K562 (cell line): ENCODE measurements around the gene C15orf61. TPM values are rescaled to one million over a fixed set of nuclear protein-coding genes. Genes with fewer than 3 reads are reported as not detected.

ENCODE experiments used
- ATAC-seq: fragments of 200-7000 bp; cut with Tn5 transposase; 3 replicates; pipeline ENCODE4 v1.9.1; 2020; ENCODE audit warnings: moderate library complexity
- BruUV-seq: library from RNA; stranded (reverse); fragments of 400-500 nt; replicated peaks from 2 replicates; lab custom pipeline; 2021; lab: Mats Ljungman, UMichigan
- CTCF ChIA-PET: fragments of 300-600 bp; formaldehyde crosslinking; extraction: SDS; loops from one replicate; lab custom pipeline; 2021; ENCODE audit warnings: low intra/inter-chr PET ratio; lab: Yijun Ruan, JAX
- POLR2A ChIA-PET: fragments of 300-600, 350-650 bp; sonication (Branson Sonifier 250); formaldehyde crosslinking; extraction: SDS; loops from one replicate; lab custom pipeline; 2021; ENCODE audit warnings: antibody characterized with exemption, inconsistent platforms; lab: Yijun Ruan, JAX
- DNase-seq, 4 experiments: peaks; one replicate each; pipeline versions ENCODE4 v3.0.0 to v3.0.0-alpha.2; 2011 to 2018; ENCODE audit warnings: low spot score in 3 of 4, mixed read lengths in 3 of 4; ENCODE audit errors: extremely low read depth in 1 of 4
- FAIRE-seq: peaks from 2 replicates; lab custom pipeline; 2011; peaks lifted over from hg19 to GRCh38; lab: Jason Lieb, UNC
- H2AFZ ChIP-seq: 2 replicates; pipeline ENCODE4 v1.6.0; 2011; ENCODE audit warnings: low read depth, low read length, control low read depth, inconsistent platforms
- H3K27ac ChIP-seq: fragments of 200-600 bp; 3 replicates; pipeline ENCODE4 v1.8.0; 2011; ENCODE audit warnings: low read depth, mild to moderate bottlenecking, control low read depth, inconsistent platforms, low read length, moderate library complexity, mixed read lengths; ENCODE audit errors: extremely low read depth
- H3K27me3 ChIP-seq, 2 experiments: fragments of 300-600 bp in 1 of 2; 2 replicates in 1 of 2; 3 replicates in 1 of 2; pipeline versions ENCODE4 v1.6.0 to v1.8.0; 2011; ENCODE audit warnings: inconsistent platforms in 2 of 2, low read length in 2 of 2, mild to moderate bottlenecking in 1 of 2, mixed read lengths in 1 of 2, moderate library complexity in 1 of 2; ENCODE audit not compliant: control insufficient read depth in 2 of 2, insufficient read depth in 2 of 2
- H3K36me3 ChIP-seq: fragments of 300-600 bp; 3 replicates; pipeline ENCODE4 v1.8.0; 2011; ENCODE audit warnings: mild to moderate bottlenecking, low read length, inconsistent platforms; ENCODE audit not compliant: control insufficient read depth, insufficient read depth
- H3K4me1 ChIP-seq, 2 experiments: fragments of 200-600 bp in 1 of 2; replicated peaks in 1 of 2; 2 replicates in 1 of 2; 3 replicates in 1 of 2; pipeline versions ENCODE4 v1.5.1 to v1.8.0; 2011; ENCODE audit warnings: inconsistent platforms in 2 of 2, low read length in 2 of 2, mild to moderate bottlenecking in 1 of 2, mixed read lengths in 1 of 2, moderate library complexity in 1 of 2; ENCODE audit not compliant: control insufficient read depth in 2 of 2, insufficient read depth in 2 of 2
- H3K4me2 ChIP-seq: 2 replicates; pipeline ENCODE4 v1.6.1; 2011; ENCODE audit warnings: low read length, control low read depth, inconsistent platforms, mixed read lengths; ENCODE audit not compliant: insufficient read depth
- H3K4me3 ChIP-seq: fragments of 200-600 bp; sonication (generic), shearing (Covaris generic); 2 replicates; pipeline ENCODE4 v1.5.1; 2016; ENCODE audit warnings: control low read depth, inconsistent platforms
- H3K79me2 ChIP-seq: fragments of 200-600 bp; 3 replicates; pipeline ENCODE4 v1.8.0; 2011; ENCODE audit warnings: low read length, inconsistent platforms; ENCODE audit not compliant: control insufficient read depth, insufficient read depth
- H3K9ac ChIP-seq, 2 experiments: 2 replicates each; pipeline versions ENCODE4 v1.6.0 to v1.6.1; 2011; ENCODE audit warnings: low read depth in 2 of 2, low read length in 2 of 2, control low read depth in 1 of 2, inconsistent platforms in 1 of 2, mild to moderate bottlenecking in 1 of 2, mixed read lengths in 1 of 2; ENCODE audit not compliant: insufficient read depth in 1 of 2
- H3K9me1 ChIP-seq: one replicate; pipeline ENCODE4 v1.6.0; 2011; ENCODE audit warnings: inconsistent platforms, mild to moderate bottlenecking, low read length, moderate library complexity; ENCODE audit not compliant: control insufficient read depth, insufficient read depth
- H3K9me3 ChIP-seq: replicated peaks from 2 replicates; pipeline ENCODE4 v1.5.1; 2011; ENCODE audit warnings: low read depth, low read length, inconsistent platforms; ENCODE audit not compliant: control insufficient read depth, insufficient read depth
- H4K20me1 ChIP-seq: replicated peaks from 2 replicates; pipeline ENCODE4 v1.6.1; 2011; ENCODE audit warnings: low read length, inconsistent platforms, mixed read lengths; ENCODE audit not compliant: control insufficient read depth, insufficient read depth
- ATF4 ChIP-seq: fragments of 450-650 bp; formaldehyde crosslinking; IDR thresholded peaks from 2 replicates; pipeline ENCODE4 v1.4.0; 2022; ENCODE audit warnings: mild to moderate bottlenecking, moderate library complexity
- C11orf30 ChIP-seq: fragments of 450-650 bp; IDR thresholded peaks from 2 replicates; pipeline ENCODE4 v1.6.1; 2016; ENCODE audit warnings: low read depth, mild to moderate bottlenecking
- CTBP1 ChIP-seq: fragments of 450-650 bp; IDR thresholded peaks from 2 replicates; pipeline ENCODE4 v1.6.1; 2016; ENCODE audit warnings: borderline replicate concordance
- DEAF1 ChIP-seq: fragments of 450-650 bp; formaldehyde crosslinking; IDR thresholded peaks from 2 replicates; pipeline ENCODE4 v1.4.0; 2020; ENCODE audit warnings: mild to moderate bottlenecking, moderate library complexity
- EZH2 ChIP-seq: IDR thresholded peaks from 2 replicates; pipeline ENCODE4 v1.6.1; 2012; ENCODE audit warnings: low read depth, mild to moderate bottlenecking, inconsistent platforms, low read length, borderline replicate concordance
- FOXA1 ChIP-seq: fragments of 450-650 bp; IDR thresholded peaks from 2 replicates; pipeline ENCODE4 v1.6.1; 2016; ENCODE audit warnings: mild to moderate bottlenecking, borderline replicate concordance
- FOXK1 ChIP-seq: sonication (generic); formaldehyde crosslinking; IDR thresholded peaks from 2 replicates; pipeline ENCODE4 v1.8.0; 2022; ENCODE audit warnings: missing genetic modification reagents, mild to moderate bottlenecking, borderline replicate concordance
- HDAC3 ChIP-seq: fragments of 450-650 bp; IDR thresholded peaks from 2 replicates; pipeline ENCODE4 v1.6.1; 2018; ENCODE audit warnings: borderline replicate concordance, mild to moderate bottlenecking, moderate library complexity; ENCODE audit not compliant: partially characterized antibody
- HDAC8 ChIP-seq: fragments of 450-650 bp; IDR thresholded peaks from 2 replicates; pipeline ENCODE4 v1.6.1; 2016; ENCODE audit warnings: mild to moderate bottlenecking, missing genetic modification characterization, moderate library complexity, missing compliant biosample characterization
- HNRNPUL1 ChIP-seq: fragments of 200-400 bp; formaldehyde crosslinking; IDR thresholded peaks from 2 replicates; pipeline ENCODE4 v1.6.1; 2017; ENCODE audit warnings: low read length
- HOXB6 ChIP-seq: fragments of 250-450 bp; sonication (Bioruptor Pico); IDR thresholded peaks from 2 replicates; pipeline ENCODE4 v1.5.1; 2022; ENCODE audit warnings: mild to moderate bottlenecking, borderline replicate concordance
- MLX ChIP-seq, 2 experiments: fragments of 450-650 bp in 1 of 2; sonication (generic) in 1 of 2; formaldehyde crosslinking; conservative IDR thresholded peaks; 2 replicates each; pipeline versions ENCODE4 v1.4.0 to v1.8.1; 2020 to 2022; ENCODE audit warnings: mild to moderate bottlenecking in 1 of 2, missing genetic modification reagents in 1 of 2
- NEUROD1 ChIP-seq: fragments of 150-350 bp; IDR thresholded peaks from 2 replicates; pipeline ENCODE4 v1.6.1; 2014; ENCODE audit warnings: borderline replicate concordance, low read length, low read depth; ENCODE audit not compliant: partially characterized antibody
- NR0B1 ChIP-seq: fragments of 450-650 bp; IDR thresholded peaks from one replicate; pipeline ENCODE4 v1.6.1; 2018; ENCODE audit warnings: mild to moderate bottlenecking, moderate library complexity; ENCODE audit not compliant: partially characterized antibody
- RBM34 ChIP-seq: fragments of 200-400 bp; formaldehyde crosslinking; IDR thresholded peaks from 2 replicates; pipeline ENCODE4 v1.6.1; 2018; ENCODE audit warnings: low read length, borderline replicate concordance; ENCODE audit not compliant: insufficient read depth
- TAF15 ChIP-seq: fragments of 200-400 bp; formaldehyde crosslinking; IDR thresholded peaks from 2 replicates; pipeline ENCODE4 v1.6.1; 2017; ENCODE audit warnings: mild to moderate bottlenecking, low read depth, low read length, moderate library complexity
- ZNF586 ChIP-seq: fragments of 450-650 bp; formaldehyde crosslinking; conservative IDR thresholded peaks from 2 replicates; pipeline ENCODE4 v1.4.0; 2020; ENCODE audit warnings: mild to moderate bottlenecking, moderate library complexity
- ZNF668 ChIP-seq: fragments of 250-450 bp; sonication (Bioruptor Pico); IDR thresholded peaks from 2 replicates; pipeline ENCODE4 v1.8.0; 2022; ENCODE audit warnings: mild to moderate bottlenecking, inconsistent platforms
- ZNF830 ChIP-seq: fragments of 250-450 bp; sonication (Bioruptor Pico); IDR thresholded peaks from 2 replicates; pipeline ENCODE4 v1.5.0; 2021; ENCODE audit warnings: mild to moderate bottlenecking
- WGBS: fragments of 100-300 bp; shearing (Covaris generic); methylation state at CpG from one replicate; pipeline ENCODE4 v1.1.6; 2016; ENCODE audit warnings: low coverage, mixed read lengths; ENCODE audit not compliant: insufficient coverage; ENCODE audit errors: missing lambda C conversion rate; 5-methylcytosine and 5-hydroxymethylcytosine counted together
- in situ Hi-C: fragments of 300-500 bp; cut with MboI; formaldehyde crosslinking; loops from 4 replicates; pipeline ENCODE4 v1.15.0; 2018; ENCODE audit warnings: inconsistent platforms, mixed read lengths
- intact Hi-C: fragments of 100-400 bp; cut with micrococcal nuclease; formaldehyde crosslinking; loops from 2 replicates; pipeline ENCODE4 v1.14.2; 2022
- polyA plus RNA-seq, 8 experiments: library from polyadenylated mRNA; depleted of rRNA in 4 of 8; stranded (reverse) in 5 of 8; unstranded in 3 of 8; fragments of >200 nt; fragmentation: Nextera tagmentation in 2 of 8; fragmentation: Illumina TruSeq in 1 of 8; extraction: Ambion mirVana in 2 of 8; extraction: Trizol in 1 of 8; gene quantifications; 2 replicates each; pipeline versions ENCODE4 v1.2.1 to v1.2.3, GENCODE V29; 2011 to 2014; ENCODE audit warnings: inconsistent platforms in 1 of 8, missing spikeins in 1 of 8
- total RNA-seq, 7 experiments: library from RNA; depleted of rRNA in 6 of 7; stranded (reverse); fragments of >200 nt in 6 of 7; fragmentation: Illumina TruSeq in 2 of 7; extraction: Trizol in 2 of 7; gene quantifications; 2 replicates each; pipeline versions ENCODE4 v1.2.1 to v1.2.3, GENCODE V29; 2011 to 2021; ENCODE audit warnings: low replicate concordance in 1 of 7

C15orf61 gene
- total and polyA plus RNA-seq, 9 of the 15 experiments (the other 6 are each of a cell fraction or from before 2014, with no cell fraction given) = 1.6 to 10.5 (median 4.3) TPM

GRCh38 chr15:67558502-67558901 lies 37.6 kb downstream of the C15orf61 start:
- Histone ChIP-seq H3K4me1 (no peaks in the 10 kb centered on the region; a peak in 1 of 5 replicates), H3K4me3 (no peak overlapping the region), H3K27ac (no peak overlapping the region), H4K20me1 (no peaks in the 10 kb centered on the region), H3K79me2 (no peaks in the 10 kb centered on the region), H3K27me3 (no peaks in the 10 kb centered on the region), H2AFZ (no peak overlapping the region), H3K36me3 (peaks cover 22% of the 10 kb centered on the region; the same call in 1 of the 3 replicates), H3K4me2 (no peak overlapping the region), H3K9me3 (no peaks in the 10 kb centered on the region; the same call in 1 of the 2 replicates), H3K9me1 (no peaks in the 10 kb centered on the region)
- intact Hi-C loops = no loop called here
- ATAC-seq (no peak), DNase-seq (no peak), FAIRE-seq (no peak)
- ChIA-PET POLR2A (no interaction called here), CTCF (no interaction called here)
- TF ChIP-seq ATF4 (CRISPR knock-in tag) = no peak
- TF ChIP-seq HNRNPUL1 = no peak
- no peak for TF ChIP-seq TAF15
- TF ChIP-seq HDAC3 = no peak
- no peak for TF ChIP-seq ZNF830 (CRISPR knock-in tag)
- TF ChIP-seq HDAC8 = no peak
- no peak for TF ChIP-seq RBM34
- TF ChIP-seq FOXK1 (CRISPR knock-in tag) = no peak
- TF ChIP-seq NEUROD1 = no peak
- no peak for TF ChIP-seq HOXB6 (CRISPR knock-in tag)
- TF ChIP-seq CTBP1 = no peak
- no peak for TF ChIP-seq EZH2
- no peak for TF ChIP-seq ZNF586
- no peak for TF ChIP-seq DEAF1 (CRISPR knock-in tag)
- TF ChIP-seq FOXA1 = no peak
- no peak for TF ChIP-seq ZNF668 (CRISPR knock-in tag)
- TF ChIP-seq MLX (CRISPR knock-in tag; conservative IDR thresholded peaks at IDR 0.05) = no peak
- TF ChIP-seq NR0B1 = no peak
- no peak for TF ChIP-seq C11orf30
- TF ChIP-seq, all 486 proteins: peak for 0
- BruUV-seq = no TSS peak
- in situ Hi-C loops = no loop called here
- WGBS = 75% methylated on average over 3 of the region's 4 CpGs
- H3K9ac ChIP-seq = no peak overlapping the region
